Stomach smooth muscle (tissue), 2 donors: ENCODE measurements around the gene SERAC1.
"Not testable (repeated sequence)": the region's sequence is repeated elsewhere in the genome, so short reads cannot be mapped to it uniquely, and the experiment has no call there.

ENCODE experiments used
- H3K27ac ChIP-seq: one replicate; pipeline ENCODE4 v1.7.0; 2013; ENCODE audit warnings: mild to moderate bottlenecking, low read length, inconsistent platforms
- H3K27me3 ChIP-seq, 2 donors: one replicate each; pipeline ENCODE4 v1.7.0; 2013; ENCODE audit warnings: low read length in 2 of 2; ENCODE audit not compliant: insufficient read depth in 2 of 2, control insufficient read depth in 1 of 2
- H3K36me3 ChIP-seq, 2 donors: one replicate each; pipeline ENCODE4 v1.7.0; 2013; ENCODE audit warnings: low read length in 2 of 2; ENCODE audit not compliant: control insufficient read depth in 2 of 2, insufficient read depth in 2 of 2
- H3K4me1 ChIP-seq: one replicate; pipeline ENCODE4 v1.7.0; 2013; ENCODE audit warnings: low read length; ENCODE audit not compliant: control insufficient read depth, insufficient read depth
- H3K4me3 ChIP-seq, 2 donors: one replicate each; pipeline ENCODE4 v1.7.0; 2013; ENCODE audit warnings: low read length in 2 of 2
- H3K9ac ChIP-seq, 2 donors: one replicate each; pipeline ENCODE4 v1.7.0; 2013; ENCODE audit warnings: low read length in 2 of 2, mild to moderate bottlenecking in 1 of 2
- H3K9me3 ChIP-seq, 2 donors: one replicate each; pipeline ENCODE4 v1.7.0; 2013; ENCODE audit warnings: low read length in 2 of 2; ENCODE audit not compliant: control insufficient read depth in 2 of 2
- donor health status: healthy.
- donor health status: Pancreatic carcinoma.

SERAC1 gene

GRCh38 chr6:158174024-158174423 lies 6.0 kb upstream of the SERAC1 start:
- Histone ChIP-seq H3K4me3 (no peak overlapping the region), H3K4me1 (peaks cover 3% of the 10 kb centered on the region), H3K27ac (no peak overlapping the region), H3K9me3 (no peaks in the 10 kb centered on the region), H3K36me3 (no peaks in the 10 kb centered on the region), H3K27me3 (no peaks in the 10 kb centered on the region), H3K9ac (no peak overlapping the region)

- H3K27ac ChIP-seq = no peak overlapping the region
- H3K36me3 ChIP-seq = no peaks in the 10 kb centered on the region
- no peak overlapping the region for H3K4me3 ChIP-seq
- H3K9ac ChIP-seq = no peak overlapping the region
- peaks cover 10% of the 10 kb centered on the region for H3K4me1 ChIP-seq
- no peaks in the 10 kb centered on the region for H3K9me3 ChIP-seq
- no peaks in the 10 kb centered on the region for H3K27me3 ChIP-seq
These were observed 3.9 kb upstream of the SERAC1 start for GRCh38 chr6:158172001-158172400.

- Histone ChIP-seq H3K4me1 (peaks cover 10% of the 10 kb centered on the region), H3K4me3 (no peak overlapping the region)
These were observed 2.6 kb upstream of the SERAC1 start for GRCh38 chr6:158170656-158171081.

GRCh38 chr6:158169634-158170033 lies 1.6 kb upstream of the SERAC1 start:
- H3K9ac ChIP-seq, H3K9me3 ChIP-seq, H3K36me3 ChIP-seq, H3K27me3 ChIP-seq, H3K4me1 ChIP-seq, H3K4me3 ChIP-seq, H3K27ac ChIP-seq: not testable (repeated sequence)

More at GRCh38 chr6:158170656-158171081, 2.6 kb upstream of the SERAC1 start:
- peak overlapping the region; percentile 8 for H3K27ac ChIP-seq
- no peaks in the 10 kb centered on the region for H3K36me3 ChIP-seq
- no peaks in the 10 kb centered on the region for H3K27me3 ChIP-seq
- H3K9me3 ChIP-seq = no peaks in the 10 kb centered on the region
- H3K9ac ChIP-seq = no peak overlapping the region

- H3K9ac ChIP-seq = no peak overlapping the region
- H3K9me3 ChIP-seq = no peaks in the 10 kb centered on the region
- H3K36me3 ChIP-seq = no peaks in the 10 kb centered on the region
These were observed 2.1 kb downstream of the SERAC1 start for GRCh38 chr6:158165919-158166416.

GRCh38 chr6:158164579-158165170 lies 3.4 kb downstream of the SERAC1 start:
- H3K27me3 ChIP-seq = no peaks in the 10 kb centered on the region
- no peaks in the 10 kb centered on the region for H3K9me3 ChIP-seq
- peaks cover 7% of the 10 kb centered on the region for H3K4me1 ChIP-seq
- H3K27ac ChIP-seq = no peak overlapping the region
- H3K36me3 ChIP-seq = no peaks in the 10 kb centered on the region
- H3K4me3 ChIP-seq = no peak overlapping the region
- no peak overlapping the region for H3K9ac ChIP-seq

More at GRCh38 chr6:158165919-158166416, 2.1 kb downstream of the SERAC1 start:
- no peaks in the 10 kb centered on the region for H3K27me3 ChIP-seq
- peaks cover 7% of the 10 kb centered on the region for H3K4me1 ChIP-seq
- no peak overlapping the region for H3K27ac ChIP-seq
- H3K4me3 ChIP-seq = no peak overlapping the region

GRCh38 chr6:158161566-158162254 lies 6.4 kb downstream of the SERAC1 start:
- Histone ChIP-seq H3K27me3 (no peaks in the 10 kb centered on the region), H3K9me3 (no peaks in the 10 kb centered on the region), H3K4me1 (no peaks in the 10 kb centered on the region), H3K4me3 (no peak overlapping the region), H3K36me3 (no peaks in the 10 kb centered on the region), H3K27ac (no peak overlapping the region), H3K9ac (no peak overlapping the region)

- Histone ChIP-seq H3K9ac (no peak overlapping the region), H3K4me3 (no peak overlapping the region), H3K9me3 (no peaks in the 10 kb centered on the region), H3K4me1 (no peaks in the 10 kb centered on the region), H3K27me3 (no peaks in the 10 kb centered on the region), H3K27ac (no peak overlapping the region), H3K36me3 (no peaks in the 10 kb centered on the region)
These were observed 7.0 kb downstream of the SERAC1 start for GRCh38 chr6:158160932-158161539.

- Histone ChIP-seq H3K4me1 (no peaks in the 10 kb centered on the region), H3K4me3 (no peak overlapping the region), H3K27ac (no peak overlapping the region), H3K9me3 (no peaks in the 10 kb centered on the region), H3K9ac (no peak overlapping the region), H3K36me3 (no peaks in the 10 kb centered on the region), H3K27me3 (no peaks in the 10 kb centered on the region)
These were observed 9.3 kb downstream of the SERAC1 start for GRCh38 chr6:158158748-158159147.

- H3K4me3 ChIP-seq = no peak overlapping the region
- no peak overlapping the region for H3K27ac ChIP-seq
- no peaks in the 10 kb centered on the region for H3K9me3 ChIP-seq
- H3K36me3 ChIP-seq = no peaks in the 10 kb centered on the region
- no peak overlapping the region for H3K9ac ChIP-seq
- H3K4me1 ChIP-seq = no peaks in the 10 kb centered on the region
- no peaks in the 10 kb centered on the region for H3K27me3 ChIP-seq
These were observed 9.9 kb downstream of the SERAC1 start for GRCh38 chr6:158158123-158158522.
